Kidney (tissue), 11 donors: ENCODE data around the gene FCGR3A. TPM values are rescaled to one million over a fixed set of nuclear protein-coding genes. Genes with fewer than 3 reads are reported as not detected.
"Not testable (repeated sequence)": the region's sequence is repeated elsewhere in the genome, so short reads cannot be mapped to it uniquely, and the experiment has no call there.

Experiments used
- DNase-seq, 5 donors: peaks; one replicate each; pipeline ENCODE4 v3.0.0-alpha.2; 2013 to 2020
- FAIRE-seq: peaks from 2 replicates; lab custom pipeline; 2012; peaks lifted over from hg19 to GRCh38; lab: Jason Lieb, UNC
- H3K27ac ChIP-seq, 2 donors: one replicate each; pipeline ENCODE4 v1.7.0; 2013; ENCODE audit warnings: low read depth in 2 of 2, low read length in 2 of 2, inconsistent platforms in 1 of 2
- H3K27me3 ChIP-seq: one replicate; pipeline ENCODE4 v1.7.1; 2013; ENCODE audit warnings: low read length, inconsistent platforms; ENCODE audit not compliant: control insufficient read depth, insufficient read depth
- H3K36me3 ChIP-seq, 3 donors: one replicate each; pipeline versions ENCODE4 v1.7.0 to v1.7.1; 2013; ENCODE audit warnings: low read length in 3 of 3, control low read depth in 1 of 3, inconsistent platforms in 1 of 3; ENCODE audit not compliant: insufficient read depth in 3 of 3, control insufficient read depth in 2 of 3
- H3K4me1 ChIP-seq, 3 donors: one replicate each; pipeline versions ENCODE4 v1.7.0 to v1.7.1; 2013; ENCODE audit warnings: low read length in 3 of 3, inconsistent platforms in 1 of 3, low read depth in 1 of 3; ENCODE audit not compliant: control insufficient read depth in 2 of 3, insufficient read depth in 2 of 3
- H3K4me3 ChIP-seq, 3 donors: one replicate each; pipeline versions ENCODE4 v1.7.0 to v1.8.1; 2013; ENCODE audit warnings: low read length in 3 of 3, control low read depth in 1 of 3, inconsistent platforms in 1 of 3
- H3K9ac ChIP-seq, 3 donors: one replicate each; pipeline versions ENCODE4 v1.7.0 to v1.7.1; 2013; ENCODE audit warnings: low read length in 3 of 3, control low read depth in 1 of 3, inconsistent platforms in 1 of 3
- H3K9me3 ChIP-seq, 3 donors: one replicate each; pipeline versions ENCODE4 v1.7.0 to v1.7.1; 2013; ENCODE audit warnings: low read length in 3 of 3, control low read depth in 1 of 3, inconsistent platforms in 1 of 3; ENCODE audit not compliant: control insufficient read depth in 2 of 3, insufficient read depth in 1 of 3
- intact Hi-C: fragments of 100-400 bp; cut with DNase I; formaldehyde crosslinking; loops from one replicate; pipeline ENCODE4 v1.11.1; 2022
- polyA plus RNA-seq: library from polyadenylated mRNA; stranded (reverse); fragments of 350-450 nt; fragmentation: Illumina TruSeq; extraction: RNeasy Lipid Tissue Mini Kit (QIAGEN cat#74804); gene quantifications from one replicate; pipeline ENCODE4 v1.2.3, GENCODE V29; 2014; ENCODE audit warnings: low read depth, low replicate concordance; ENCODE audit not compliant: insufficient read depth
- total RNA-seq: library from RNA; stranded (reverse); fragmentation: NEBNext Ultra II Directional; extraction: Animal tissue kit (Norgen Biotek cat#: 25700); gene quantifications from one replicate; pipeline ENCODE4 v1.2.1, GENCODE V29; 2021
- donor health status: control.
- donor health status: control.
- donor health status: DM: yes; HTN: yes; CAD: no.
- donor health status: Normal renal cell carcinoma (clear cell type).

FCGR3A gene
- total and polyA plus RNA-seq, 2 donors from 2014 or later = 12.2 to 41.7 TPM

GRCh38 chr1:161524742-161525291, 24.8 kb downstream of the FCGR3A start:
- H3K27me3 ChIP-seq, H3K4me1 ChIP-seq, H3K9ac ChIP-seq, intact Hi-C loops, FAIRE-seq, H3K27ac ChIP-seq, H3K9me3 ChIP-seq, H3K36me3 ChIP-seq: not testable (repeated sequence)
- DNase-seq = peak in 2 of 5 donors; percentile 19 to 51
- H3K4me3 ChIP-seq = peak overlapping the region; percentile 20 to 78 (median 55)

- intact Hi-C loops, FAIRE-seq, H3K9me3 ChIP-seq, H3K36me3 ChIP-seq, H3K27me3 ChIP-seq, H3K4me1 ChIP-seq: not testable (repeated sequence)
- peak; percentile 81 to 95 (median 83) for DNase-seq
- Histone ChIP-seq H3K9ac (peak within 1 kb of the TSS; percentile 57 to 77 (median 71)), H3K4me3 (peak within 1 kb of the TSS; percentile 74 to 81 (median 78)), H3K27ac (peak within 1 kb of the TSS; percentile 33 to 93)
These were observed 25.5 kb downstream of the FCGR3A start, which contains the start of gene HSPA6 for GRCh38 chr1:161523817-161524741. Gene HSPA6, plus strand, starts transcription at chr1:161524540. Its CDS starts 119 bp downstream, at chr1:161524659.

GRCh38 chr1:161523041-161523816, 26.4 kb downstream of the FCGR3A start:
- H3K36me3 ChIP-seq, H3K4me1 ChIP-seq, FAIRE-seq, intact Hi-C loops, H3K9me3 ChIP-seq, DNase-seq, H3K27me3 ChIP-seq, H3K27ac ChIP-seq: not testable (repeated sequence)
- H3K4me3 ChIP-seq = peak overlapping the region in 1 of 3 donors; percentile 78
- H3K9ac ChIP-seq = peak overlapping the region in 1 of 3 donors; percentile 71

- FAIRE-seq, H3K9me3 ChIP-seq, DNase-seq, intact Hi-C loops, H3K36me3 ChIP-seq, H3K9ac ChIP-seq, H3K27me3 ChIP-seq, H3K4me1 ChIP-seq, H3K4me3 ChIP-seq: not testable (repeated sequence)
- peak overlapping the region in 1 of 2 donors; percentile 75 for H3K27ac ChIP-seq
These were observed 35.7 kb downstream of the FCGR3A start for GRCh38 chr1:161513953-161514352.

GRCh38 chr1:161513448-161513780, 36.2 kb downstream of the FCGR3A start:
- H3K9me3 ChIP-seq, intact Hi-C loops, H3K9ac ChIP-seq, H3K4me1 ChIP-seq, DNase-seq, H3K4me3 ChIP-seq, H3K36me3 ChIP-seq, FAIRE-seq, H3K27me3 ChIP-seq: not testable (repeated sequence)
- H3K27ac ChIP-seq = peak overlapping the region in 1 of 2 donors; percentile 75

- H3K9me3 ChIP-seq, intact Hi-C loops, DNase-seq, H3K9ac ChIP-seq, H3K4me1 ChIP-seq, H3K27me3 ChIP-seq, H3K36me3 ChIP-seq, H3K4me3 ChIP-seq, FAIRE-seq: not testable (repeated sequence)
- peak overlapping the region in 1 of 2 donors; percentile 47 for H3K27ac ChIP-seq
These were observed 36.8 kb downstream of the FCGR3A start for GRCh38 chr1:161512636-161513447.
